Pancreas (tissue), 10 donors: ENCODE data around the gene TCERG1L. TPM values are rescaled to one million over a fixed set of nuclear protein-coding genes. Genes with fewer than 3 reads are reported as not detected.

Experiments
- ATAC-seq, 4 donors: fragments of 200-7000 bp; cut with Tn5 transposase; one replicate each; pipeline versions ENCODE4 v1.8.0 to v1.9.1; 2020; ENCODE audit warnings: mild to moderate bottlenecking in 4 of 4, moderate library complexity in 4 of 4
- DNase-seq, 6 donors: peaks; one replicate each; pipeline ENCODE4 v3.0.0-alpha.2; 2020
- FAIRE-seq: peaks from 2 replicates; lab custom pipeline; 2012; peaks lifted over from hg19 to GRCh38; lab: Jason Lieb, UNC
- H3K27ac ChIP-seq, 4 donors: fragments of 200-600 bp; sonication (generic); 1 replicate in 3 of 4; 2 replicates in 1 of 4; pipeline versions ENCODE4 v1.5.0 to v1.8.0; 2020
- H3K27me3 ChIP-seq, 4 donors: fragments of 200-600 bp; one replicate each; pipeline ENCODE4 v1.8.0; 2021
- H3K36me3 ChIP-seq, 3 donors: fragments of 200-600 bp; sonication (generic) in 1 of 3; one replicate each; pipeline versions ENCODE4 v1.5.0 to v1.8.0; 2020 to 2021
- H3K4me1 ChIP-seq, 3 donors: fragments of 200-600 bp; one replicate each; pipeline ENCODE4 v1.8.0; 2021
- H3K4me3 ChIP-seq, 4 donors: fragments of 200-600 bp; sonication (generic) in 2 of 4; one replicate each; pipeline versions ENCODE4 v1.5.0 to v1.8.0; 2020 to 2021
- H3K9me3 ChIP-seq, 4 donors: fragments of 200-600 bp; one replicate each; pipeline ENCODE4 v1.8.0; 2021
- WGBS, 2 donors: extraction: QIAGEN DNeasy Blood & Tissue Kit; methylation state at CpG; one replicate each; pipeline ENCODE4 v1.1.7; 2013; 5-methylcytosine and 5-hydroxymethylcytosine counted together
- intact Hi-C, 3 donors: fragments of 100-400 bp; cut with DNase I; formaldehyde crosslinking; loops; one replicate each; pipeline versions ENCODE4 v1.11.1 to v1.14.2; 2022
- polyA plus RNA-seq, 2 donors: library from polyadenylated mRNA; stranded (reverse); fragments of 200-250 nt; gene quantifications; one replicate each; pipeline ENCODE4 v1.2.3, GENCODE V29; 2013
- total RNA-seq, 6 donors: library from RNA; stranded (reverse); fragmentation: NEBNext Ultra II Directional in 4 of 6; extraction: Animal tissue kit (Norgen Biotek cat#: 25700) in 4 of 6; gene quantifications; one replicate each; pipeline versions ENCODE4 v1.2.1 to v1.2.4, GENCODE V29; 2021 to 2023
- TF ChIP-seq, protein P1 (sequence below), 4 donors: fragments of 200-600 bp; sonication (generic) in 3 of 4; IDR thresholded peaks; one replicate each; pipeline versions ENCODE4 v1.5.0 to v1.8.0; 2021; ENCODE audit warnings: antibody characterized with exemption in 4 of 4
- donor health status: healthy with polysubstance abuse.
- donor health status: DM: no; HTN: no; CAD: no; lungs with moderate emphysema.
- donor health status: DM: no; HTN: no; CAD: no.
- donor health status: control.
- donor health status: control.
- donor health status: Bipolar disorder and iron deficiency.
- donor health status: DM: yes; HTN: yes; CAD: no.
- donor health status: DM: no; HTN: no; CAD: no.
- donor health status: DM: no; HTN: no; CAD: no.
- donor health status: DM: yes; HTN: yes; CAD: no.

The TCERG1L gene
- total and polyA plus RNA-seq, 8 donors, result 0.09 to 1.9 (median 0.40) TPM

DNA sequence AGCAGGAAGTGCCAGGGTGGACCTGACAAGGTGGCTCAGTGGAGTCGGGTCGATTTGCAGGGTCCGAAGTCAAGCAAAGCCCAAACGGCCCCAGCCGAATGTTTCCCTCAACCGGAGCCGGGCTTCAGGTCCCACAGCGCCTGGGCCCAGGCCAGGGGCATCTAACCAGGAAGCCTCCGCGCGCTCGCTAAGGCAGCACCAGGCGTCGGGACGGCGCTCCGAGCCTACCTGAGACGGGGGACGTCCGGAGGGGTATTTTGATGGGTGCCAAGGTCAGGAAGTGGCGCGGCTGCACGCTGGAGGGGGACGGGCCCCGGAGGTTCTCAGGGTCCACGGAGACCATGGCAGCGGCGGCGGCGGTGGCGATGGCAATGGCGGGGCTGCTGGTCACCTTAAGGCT is 51.5 kb downstream of the TCERG1L start:
- Histone ChIP-seq H3K4me1 (no peaks in the 10 kb centered on the region), H3K27me3 (no peaks in the 10 kb centered on the region), H3K4me3 (no peak overlapping the region), H3K27ac (no peak overlapping the region), H3K9me3 (no peaks in the 10 kb centered on the region), H3K36me3 (no peaks in the 10 kb centered on the region)
- intact Hi-C loops, result no loop called here
- 80 to 88% methylated on average over 27 to 32 of the region's 32 CpGs for WGBS, 2 donors
- no peak for DNase-seq
- FAIRE-seq, result no peak
- no peak for ATAC-seq
- TF ChIP-seq, protein P1, sequence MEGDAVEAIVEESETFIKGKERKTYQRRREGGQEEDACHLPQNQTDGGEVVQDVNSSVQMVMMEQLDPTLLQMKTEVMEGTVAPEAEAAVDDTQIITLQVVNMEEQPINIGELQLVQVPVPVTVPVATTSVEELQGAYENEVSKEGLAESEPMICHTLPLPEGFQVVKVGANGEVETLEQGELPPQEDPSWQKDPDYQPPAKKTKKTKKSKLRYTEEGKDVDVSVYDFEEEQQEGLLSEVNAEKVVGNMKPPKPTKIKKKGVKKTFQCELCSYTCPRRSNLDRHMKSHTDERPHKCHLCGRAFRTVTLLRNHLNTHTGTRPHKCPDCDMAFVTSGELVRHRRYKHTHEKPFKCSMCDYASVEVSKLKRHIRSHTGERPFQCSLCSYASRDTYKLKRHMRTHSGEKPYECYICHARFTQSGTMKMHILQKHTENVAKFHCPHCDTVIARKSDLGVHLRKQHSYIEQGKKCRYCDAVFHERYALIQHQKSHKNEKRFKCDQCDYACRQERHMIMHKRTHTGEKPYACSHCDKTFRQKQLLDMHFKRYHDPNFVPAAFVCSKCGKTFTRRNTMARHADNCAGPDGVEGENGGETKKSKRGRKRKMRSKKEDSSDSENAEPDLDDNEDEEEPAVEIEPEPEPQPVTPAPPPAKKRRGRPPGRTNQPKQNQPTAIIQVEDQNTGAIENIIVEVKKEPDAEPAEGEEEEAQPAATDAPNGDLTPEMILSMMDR (IDR thresholded peaks at IDR 0.05), result no peak

DNA sequence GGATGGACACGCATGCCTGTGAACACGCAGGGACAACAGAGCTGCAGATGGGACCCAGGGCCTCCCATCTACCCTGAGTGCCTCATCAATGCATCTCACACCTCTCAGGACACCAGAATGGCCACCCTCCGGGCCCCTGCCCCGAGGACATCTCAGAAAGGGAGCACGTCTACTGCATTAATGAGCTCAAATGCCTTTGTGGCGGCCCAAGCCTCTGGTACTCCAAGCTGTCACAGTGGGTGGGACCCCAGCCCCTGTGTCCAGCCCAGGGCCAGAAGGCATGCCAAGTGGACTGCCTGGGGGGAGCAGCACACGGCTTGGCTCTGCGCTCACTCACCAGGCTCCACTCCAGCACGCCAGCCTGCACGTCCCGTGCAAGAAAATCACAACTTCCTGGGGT is 52.0 kb downstream of the TCERG1L start:
- Histone ChIP-seq H3K27ac (no peak overlapping the region), H3K9me3 (no peaks in the 10 kb centered on the region), H3K4me3 (no peak overlapping the region), H3K4me1 (no peaks in the 10 kb centered on the region), H3K36me3 (no peaks in the 10 kb centered on the region), H3K27me3 (no peaks in the 10 kb centered on the region)
- intact Hi-C loops, result no loop called here
- ATAC-seq, result no peak
- TF ChIP-seq, protein P1 (IDR thresholded peaks at IDR 0.05), result no peak
- DNase-seq, result no peak
- WGBS, 2 donors, result 69 to 75% methylated on average over 11 of the region's 11 CpGs
- no peak for FAIRE-seq

DNA sequence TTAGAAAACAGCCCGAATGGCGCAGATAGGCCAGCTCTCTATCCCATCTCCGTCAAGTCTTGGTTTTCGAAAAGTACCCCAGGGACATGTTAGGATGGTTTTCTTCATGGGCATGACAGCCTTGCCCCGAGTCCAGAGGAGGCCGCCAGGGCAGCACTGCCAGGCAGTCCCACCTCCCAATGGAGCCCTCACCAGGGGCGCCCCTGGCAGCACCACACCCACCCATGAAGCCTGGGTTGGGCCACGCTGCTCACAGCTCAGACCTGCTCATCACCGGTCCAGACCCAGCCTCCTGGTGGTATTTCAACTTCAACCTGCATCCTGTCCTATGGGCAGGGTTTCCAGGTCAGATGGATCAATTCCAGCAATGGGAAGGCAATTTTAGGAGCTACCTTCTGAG is 53.3 kb downstream of the TCERG1L start:
- no peak for ATAC-seq
- TF ChIP-seq, protein P1 (IDR thresholded peaks at IDR 0.05), result no peak
- H3K4me1 ChIP-seq, result no peaks in the 10 kb centered on the region
- no peak for FAIRE-seq
- no peaks in the 10 kb centered on the region for H3K36me3 ChIP-seq
- 82 to 91% methylated on average over 9 of the region's 9 CpGs for WGBS, 2 donors
- no peaks in the 10 kb centered on the region for H3K9me3 ChIP-seq
- no peaks in the 10 kb centered on the region for H3K27me3 ChIP-seq
- no peak overlapping the region for H3K4me3 ChIP-seq
- DNase-seq, result no peak
- no peak overlapping the region for H3K27ac ChIP-seq
- intact Hi-C loops, result no loop called here

DNA sequence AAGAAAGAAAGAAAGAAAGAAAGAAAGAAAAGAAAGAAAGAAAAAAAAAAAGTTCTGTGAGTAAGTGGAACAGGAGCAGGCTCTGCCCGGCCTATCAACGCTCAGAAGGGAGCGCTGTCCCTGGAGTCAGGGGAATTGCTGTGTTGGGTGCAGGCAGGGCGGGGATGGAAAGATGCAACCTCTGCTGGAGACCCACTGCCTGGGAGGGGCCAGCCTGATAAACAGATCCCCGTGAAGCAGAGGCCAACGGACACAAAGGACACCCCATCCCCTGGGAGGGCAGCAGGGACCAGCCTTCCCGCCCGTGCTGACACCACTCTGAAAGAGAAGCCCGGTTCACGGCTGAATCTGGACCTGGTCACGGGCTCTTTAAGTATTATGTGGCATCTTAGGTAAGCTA is 54.5 kb downstream of the TCERG1L start:
- Histone ChIP-seq H3K27me3 (no peaks in the 10 kb centered on the region), H3K4me3 (no peak overlapping the region), H3K27ac (no peak overlapping the region), H3K9me3 (no peaks in the 10 kb centered on the region), H3K4me1 (no peaks in the 10 kb centered on the region), H3K36me3 (no peaks in the 10 kb centered on the region)
- intact Hi-C loops, result no loop called here
- WGBS, 2 donors, result 76 to 80% methylated on average over 11 of the region's 11 CpGs
- DNase-seq (no peak), FAIRE-seq (no peak), ATAC-seq (no peak)
- TF ChIP-seq, protein P1 (IDR thresholded peaks at IDR 0.05), result no peak

DNA sequence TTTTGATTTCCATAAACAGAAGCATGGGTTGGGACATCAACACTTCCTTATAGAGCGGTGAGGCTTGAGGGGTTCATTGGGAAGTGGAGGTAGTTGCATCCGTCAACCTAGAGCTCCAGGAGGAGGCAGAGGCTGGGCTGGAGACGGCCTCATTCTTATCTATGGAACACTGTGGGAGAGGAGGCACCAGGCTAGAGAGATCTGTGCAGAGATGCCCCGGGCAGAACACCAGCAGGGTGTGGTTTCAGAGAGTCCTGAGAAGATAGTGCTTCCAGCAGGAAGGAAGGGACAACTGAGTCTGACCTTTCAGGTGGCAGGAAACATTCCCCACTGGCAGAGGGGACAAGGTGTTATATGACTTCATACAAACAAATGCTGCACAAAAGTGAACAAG is 56.7 kb downstream of the TCERG1L start:
- H3K36me3 ChIP-seq, result no peaks in the 10 kb centered on the region
- DNase-seq, result no peak
- no peaks in the 10 kb centered on the region for H3K4me1 ChIP-seq
- no peak overlapping the region for H3K27ac ChIP-seq
- no peaks in the 10 kb centered on the region for H3K9me3 ChIP-seq
- no peak for FAIRE-seq
- intact Hi-C loops, result no loop called here
- no peaks in the 10 kb centered on the region for H3K27me3 ChIP-seq
- no peak for ATAC-seq
- TF ChIP-seq, protein P1 (IDR thresholded peaks at IDR 0.05), result no peak
- WGBS, 2 donors, result 51 to 63% methylated on average over 4 of the region's 4 CpGs
- H3K4me3 ChIP-seq, result no peak overlapping the region
